Esophagus squamous epithelium (tissue), 5 donors: ENCODE measurements around the gene HNRNPUL2. TPM values are rescaled to one million over a fixed set of nuclear protein-coding genes. Genes with fewer than 3 reads are reported as not detected.
A peak's percentile ranks its signal among the peaks of the same experiment; 100 is the strongest.

Source experiments
- DNase-seq: peaks from one replicate; lab custom pipeline; 2025; lab: John Stamatoyannopoulos, UW
- H3K27ac ChIP-seq, 4 donors: fragments of 200-600 bp; sonication (generic); one replicate each; pipeline ENCODE4 v1.5.1; 2016 to 2019; ENCODE audit warnings: mild to moderate bottlenecking in 1 of 4
- H3K27me3 ChIP-seq, 4 donors: fragments of 200-600 bp; sonication (generic); 1 replicate in 3 of 4; 2 replicates in 1 of 4; pipeline versions ENCODE4 v1.5.1 to v1.6.0; 2017 to 2021; ENCODE audit warnings: antibody characterized with exemption in 1 of 4
- H3K36me3 ChIP-seq, 3 donors: fragments of 200-600 bp; sonication (generic); one replicate each; pipeline ENCODE4 v1.5.1; 2016 to 2019
- H3K4me1 ChIP-seq, 3 donors: fragments of 200-600 bp; sonication (generic); one replicate each; pipeline ENCODE4 v1.5.1; 2017 to 2019
- H3K4me3 ChIP-seq, 4 donors: fragments of 200-600 bp; sonication (generic); 1 replicate in 3 of 4; 2 replicates in 1 of 4; pipeline ENCODE4 v1.5.1; 2016 to 2019; ENCODE audit warnings: mild to moderate bottlenecking in 2 of 4, moderate library complexity in 1 of 4
- H3K9me3 ChIP-seq, 3 donors: fragments of 200-600 bp; sonication (generic); one replicate each; pipeline ENCODE4 v1.5.1; 2016 to 2019
- POLR2A ChIP-seq, 4 donors: fragments of 450-650 bp; IDR thresholded peaks; one replicate each; pipeline ENCODE4 v1.6.1; 2017; ENCODE audit warnings: antibody characterized with exemption in 4 of 4, mild to moderate bottlenecking in 4 of 4, moderate library complexity in 3 of 4
- WGBS, 2 donors: methylation state at CpG; one replicate each; pipeline ENCODE4 v1.1.5; 2018; 5-methylcytosine and 5-hydroxymethylcytosine counted together
- intact Hi-C: fragments of 100-400 bp; cut with DNase I; formaldehyde crosslinking; loops from one replicate; pipeline ENCODE4 v1.15.0; 2022
- total RNA-seq, 4 donors: library from RNA; depleted of rRNA; stranded (reverse); fragments of >200 nt; gene quantifications; one replicate each; pipeline ENCODE4 v1.1.0, GENCODE V29; 2016
- TF ChIP-seq, protein P1 (sequence below), 6 experiments: fragments of 450-650 bp in 4 of 6; fragments of 200-600 bp in 2 of 6; sonication (generic) in 2 of 6; IDR thresholded peaks; one replicate each; pipeline ENCODE4 v1.5.1; 2016 to 2019; ENCODE audit warnings: antibody characterized with exemption in 6 of 6, mild to moderate bottlenecking in 4 of 6, moderate library complexity in 4 of 6
- donor health status: DM: yes; HTN: yes; CAD: no.

Gene HNRNPUL2
- total RNA-seq, 4 donors from 2014 or later: 14.4 to 33.0 (median 26.4) TPM

DNA sequence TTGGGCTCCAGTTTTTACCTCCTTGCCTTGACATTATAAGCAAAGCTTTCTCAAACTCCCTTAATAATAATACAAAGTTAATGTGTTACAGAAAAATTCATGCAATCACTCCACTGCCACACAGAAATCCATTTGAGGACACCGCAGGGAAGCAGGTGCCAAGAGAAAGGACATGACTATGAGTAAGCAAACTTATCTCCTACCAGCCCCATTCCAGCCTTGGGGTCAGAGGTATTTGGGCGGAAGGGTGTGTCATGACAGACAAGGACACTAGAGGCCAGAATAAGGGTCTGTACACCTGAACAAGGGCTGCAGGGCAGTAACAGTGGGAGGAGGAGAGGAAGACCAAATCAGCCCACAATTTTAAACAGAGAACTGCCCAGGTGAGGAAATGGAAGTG, 13.9 kb downstream of the HNRNPUL2 start:
- Histone ChIP-seq H3K9me3 (no peaks in the 10 kb centered on the region), H3K4me3 (no peak overlapping the region), H3K27ac (peak overlapping the region in 1 of 4 donors; percentile 14), H3K27me3 (no peaks in the 10 kb centered on the region), H3K36me3 (peaks cover 18 to 83% (median 33%) of the 10 kb centered on the region in 3 donors), H3K4me1 (peaks cover 13 to 52% (median 13%) of the 10 kb centered on the region in 3 donors)
- intact Hi-C loops: no loop called here
- TF ChIP-seq, protein P1, sequence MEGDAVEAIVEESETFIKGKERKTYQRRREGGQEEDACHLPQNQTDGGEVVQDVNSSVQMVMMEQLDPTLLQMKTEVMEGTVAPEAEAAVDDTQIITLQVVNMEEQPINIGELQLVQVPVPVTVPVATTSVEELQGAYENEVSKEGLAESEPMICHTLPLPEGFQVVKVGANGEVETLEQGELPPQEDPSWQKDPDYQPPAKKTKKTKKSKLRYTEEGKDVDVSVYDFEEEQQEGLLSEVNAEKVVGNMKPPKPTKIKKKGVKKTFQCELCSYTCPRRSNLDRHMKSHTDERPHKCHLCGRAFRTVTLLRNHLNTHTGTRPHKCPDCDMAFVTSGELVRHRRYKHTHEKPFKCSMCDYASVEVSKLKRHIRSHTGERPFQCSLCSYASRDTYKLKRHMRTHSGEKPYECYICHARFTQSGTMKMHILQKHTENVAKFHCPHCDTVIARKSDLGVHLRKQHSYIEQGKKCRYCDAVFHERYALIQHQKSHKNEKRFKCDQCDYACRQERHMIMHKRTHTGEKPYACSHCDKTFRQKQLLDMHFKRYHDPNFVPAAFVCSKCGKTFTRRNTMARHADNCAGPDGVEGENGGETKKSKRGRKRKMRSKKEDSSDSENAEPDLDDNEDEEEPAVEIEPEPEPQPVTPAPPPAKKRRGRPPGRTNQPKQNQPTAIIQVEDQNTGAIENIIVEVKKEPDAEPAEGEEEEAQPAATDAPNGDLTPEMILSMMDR (IDR thresholded peaks at IDR 0.05): no peak
- no peak for TF ChIP-seq POLR2A (IDR thresholded peaks at IDR 0.05)
- WGBS, 2 donors: 68 to 73% methylated on average over 2 of the region's 2 CpGs
- DNase-seq: no peak

- 51 to 54% methylated on average over 3 of the region's 3 CpGs for WGBS, 2 donors
- Histone ChIP-seq H3K4me1 (peaks cover 13 to 52% (median 15%) of the 10 kb centered on the region in 3 donors), H3K36me3 (peaks cover 13 to 78% (median 33%) of the 10 kb centered on the region in 3 donors), H3K4me3 (no peak overlapping the region), H3K27me3 (no peaks in the 10 kb centered on the region), H3K9me3 (no peaks in the 10 kb centered on the region), H3K27ac (no peak overlapping the region)
- intact Hi-C loops: no loop called here
- DNase-seq: no peak
- no peak for TF ChIP-seq POLR2A (IDR thresholded peaks at IDR 0.05)
- TF ChIP-seq, protein P1 (IDR thresholded peaks at IDR 0.05): no peak
Measured at GRCh38 chr11:62712861-62713260, 14.4 kb downstream of the HNRNPUL2 start.

- H3K27ac ChIP-seq: no peak overlapping the region
- no peaks in the 10 kb centered on the region for H3K27me3 ChIP-seq
- H3K4me3 ChIP-seq: no peak overlapping the region
- TF ChIP-seq POLR2A (IDR thresholded peaks at IDR 0.05): no peak
- TF ChIP-seq, protein P1 (IDR thresholded peaks at IDR 0.05): no peak
- H3K4me1 ChIP-seq: peaks cover 13 to 52% (median 15%) of the 10 kb centered on the region in 3 donors
- H3K36me3 ChIP-seq: peaks cover 9 to 73% (median 29%) of the 10 kb centered on the region in 3 donors
- intact Hi-C loops: no loop called here
- DNase-seq: no peak
- 72 to 75% methylated on average over 6 of the region's 6 CpGs for WGBS, 2 donors
- no peaks in the 10 kb centered on the region for H3K9me3 ChIP-seq
Measured at GRCh38 chr11:62712276-62712812, 14.9 kb downstream of the HNRNPUL2 start.

GRCh38 chr11:62710001-62710345, 17.3 kb downstream of the HNRNPUL2 start:
- WGBS, 2 donors: 68 to 71% methylated on average over 5 of the region's 7 CpGs
- DNase-seq: no peak
- Histone ChIP-seq H3K4me3 (peak overlapping the region; percentile 36 to 68 (median 56)), H3K9me3 (no peaks in the 10 kb centered on the region), H3K27me3 (no peaks in the 10 kb centered on the region), H3K27ac (peak overlapping the region; percentile 90 to 99 (median 95)), H3K36me3 (peaks cover 4 to 49% (median 11%) of the 10 kb centered on the region in 3 donors), H3K4me1 (peaks cover 28 to 60% (median 32%) of the 10 kb centered on the region in 3 donors)
- intact Hi-C loops: no loop called here
- TF ChIP-seq, protein P1 (IDR thresholded peaks at IDR 0.05): no peak
- TF ChIP-seq POLR2A (IDR thresholded peaks at IDR 0.05): no peak

DNA sequence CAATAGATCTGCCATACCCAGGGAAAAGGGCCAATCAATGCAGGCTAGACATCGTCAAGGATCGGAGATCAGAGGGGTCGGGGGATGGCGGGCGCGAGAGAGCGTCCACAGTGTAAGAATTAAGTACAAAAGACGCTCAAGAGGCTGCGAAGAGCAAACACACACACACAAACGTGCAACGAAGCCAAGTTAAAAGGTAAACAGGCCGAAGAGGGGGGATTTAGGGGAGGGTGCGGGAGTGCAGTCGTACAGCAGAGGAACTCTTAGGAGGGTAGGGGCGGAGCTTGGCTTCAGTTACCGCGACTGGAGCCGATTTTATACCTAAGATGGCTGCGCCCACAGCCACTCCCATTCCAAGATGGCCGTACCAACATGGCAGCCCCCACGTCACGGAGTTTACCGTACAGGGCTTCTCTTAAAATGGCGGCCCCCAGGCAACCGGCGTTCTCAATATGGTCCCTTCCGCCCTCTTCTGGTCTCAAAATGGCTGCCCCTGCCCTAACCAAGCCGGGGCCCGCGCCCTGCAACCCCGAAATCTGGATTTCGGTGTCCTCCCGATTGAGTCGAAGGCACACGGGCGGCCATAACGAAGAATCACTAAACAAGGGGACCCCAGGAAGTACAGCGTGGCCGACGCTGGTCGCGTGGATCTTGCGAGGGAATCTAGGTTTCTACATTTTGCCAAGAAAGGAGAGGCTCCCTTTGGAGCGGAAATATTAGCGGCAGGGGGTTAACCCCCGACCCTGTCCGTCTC, 17.8 kb downstream of the HNRNPUL2 start:
- 0 to 2% methylated on average over 30 to 33 of the region's 47 CpGs for WGBS, 2 donors
- peaks cover 0 to 44% (median 5%) of the 10 kb centered on the region in 3 donors for H3K36me3 ChIP-seq
- H3K4me3 ChIP-seq: peak overlapping the region; percentile 36 to 68 (median 56)
- TF ChIP-seq, protein P1 (IDR thresholded peaks at IDR 0.05): peak in 1 of 6 experiments; percentile 16
- TF ChIP-seq POLR2A (IDR thresholded peaks at IDR 0.05): peak in 3 of 4 donors; percentile 6 to 76 (median 33)
- intact Hi-C loops: no loop called here
- H3K27me3 ChIP-seq: no peaks in the 10 kb centered on the region
- peak overlapping the region; percentile 90 to 99 (median 95) for H3K27ac ChIP-seq
- peak; percentile 94 for DNase-seq
- peaks cover 28 to 65% (median 33%) of the 10 kb centered on the region in 3 donors for H3K4me1 ChIP-seq
- H3K9me3 ChIP-seq: no peaks in the 10 kb centered on the region
